Astrocyte (in vitro differentiated cells and primary cell): ENCODE results near the gene MATN1.

ENCODE experiments used
- EZH2 ChIP-seq: IDR thresholded peaks from 2 replicates; pipeline ENCODE4 v1.6.1; 2012; ENCODE audit warnings: mild to moderate bottlenecking, low read length, inconsistent platforms; ENCODE audit not compliant: insufficient read depth
- TF ChIP-seq, protein P1 (sequence below): IDR thresholded peaks from 2 replicates; pipeline ENCODE4 v1.5.1; 2011; ENCODE audit warnings: low read depth, mild to moderate bottlenecking, inconsistent platforms, low read length, moderate library complexity; ENCODE audit not compliant: insufficient read depth

DNA sequence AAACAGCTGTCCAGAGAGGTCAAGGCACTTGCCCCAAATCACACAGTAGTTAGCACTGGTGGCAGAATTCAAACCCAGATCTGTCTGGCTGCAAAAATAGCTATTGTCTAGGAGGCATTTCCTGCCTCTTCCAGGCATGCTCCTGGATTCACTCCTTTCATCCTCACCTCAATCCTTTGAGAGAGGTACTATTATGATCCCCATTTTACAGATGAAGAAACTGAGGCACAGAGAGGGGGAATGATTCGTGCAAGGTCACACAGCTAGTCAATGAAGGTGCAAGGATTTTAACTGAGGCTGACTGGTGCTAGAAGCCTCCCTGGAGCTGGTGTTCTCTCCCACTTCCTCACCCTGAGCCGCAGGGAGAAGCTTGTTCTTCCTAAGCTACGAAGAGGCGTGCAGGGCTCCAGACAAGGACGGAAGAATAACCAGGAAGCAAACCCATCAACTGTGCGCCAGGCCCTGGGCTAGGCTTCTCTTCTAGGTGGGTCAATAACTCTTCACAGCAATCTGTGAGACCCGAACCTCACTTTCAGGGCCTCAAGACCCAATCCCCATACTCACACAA lies 34.8 kb upstream of the MATN1 start:
- TF ChIP-seq, protein P1, sequence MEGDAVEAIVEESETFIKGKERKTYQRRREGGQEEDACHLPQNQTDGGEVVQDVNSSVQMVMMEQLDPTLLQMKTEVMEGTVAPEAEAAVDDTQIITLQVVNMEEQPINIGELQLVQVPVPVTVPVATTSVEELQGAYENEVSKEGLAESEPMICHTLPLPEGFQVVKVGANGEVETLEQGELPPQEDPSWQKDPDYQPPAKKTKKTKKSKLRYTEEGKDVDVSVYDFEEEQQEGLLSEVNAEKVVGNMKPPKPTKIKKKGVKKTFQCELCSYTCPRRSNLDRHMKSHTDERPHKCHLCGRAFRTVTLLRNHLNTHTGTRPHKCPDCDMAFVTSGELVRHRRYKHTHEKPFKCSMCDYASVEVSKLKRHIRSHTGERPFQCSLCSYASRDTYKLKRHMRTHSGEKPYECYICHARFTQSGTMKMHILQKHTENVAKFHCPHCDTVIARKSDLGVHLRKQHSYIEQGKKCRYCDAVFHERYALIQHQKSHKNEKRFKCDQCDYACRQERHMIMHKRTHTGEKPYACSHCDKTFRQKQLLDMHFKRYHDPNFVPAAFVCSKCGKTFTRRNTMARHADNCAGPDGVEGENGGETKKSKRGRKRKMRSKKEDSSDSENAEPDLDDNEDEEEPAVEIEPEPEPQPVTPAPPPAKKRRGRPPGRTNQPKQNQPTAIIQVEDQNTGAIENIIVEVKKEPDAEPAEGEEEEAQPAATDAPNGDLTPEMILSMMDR = no peak
- no peak for TF ChIP-seq EZH2
